Ovary (tissue), 9 donors: Measurements from ENCODE around the gene TTLL5. TPM values are rescaled to one million over a fixed set of nuclear protein-coding genes. Genes with fewer than 3 reads are reported as not detected.

Experiments
- DNase-seq, 5 donors: peaks; one replicate each; pipeline ENCODE4 v3.0.0-alpha.2; 2019 to 2020
- H3K27ac ChIP-seq, 2 donors: fragments of 200-600 bp; one replicate each; pipeline versions ENCODE4 v1.5.1 to v1.8.0; 2019 to 2022
- H3K27me3 ChIP-seq: fragments of 200-600 bp; one replicate; pipeline ENCODE4 v1.8.0; 2022
- H3K36me3 ChIP-seq: fragments of 200-600 bp; sonication (generic); one replicate; pipeline ENCODE4 v1.5.1; 2019
- H3K4me1 ChIP-seq: one replicate; pipeline ENCODE4 v1.8.1; 2013; ENCODE audit warnings: mild to moderate bottlenecking, moderate library complexity; ENCODE audit not compliant: insufficient read depth
- H3K4me3 ChIP-seq: fragments of 200-600 bp; sonication (generic); one replicate; pipeline ENCODE4 v1.5.1; 2017
- H3K9me3 ChIP-seq, 2 donors: fragments of 200-600 bp in 1 of 2; sonication (generic) in 1 of 2; one replicate each; pipeline versions ENCODE4 v1.5.1 to v1.8.1; 2013 to 2019; ENCODE audit warnings: mild to moderate bottlenecking in 1 of 2, moderate library complexity in 1 of 2
- CTCF ChIP-seq, 3 donors: fragments of 450-650 bp in 2 of 3; fragments of 200-600 bp in 1 of 3; IDR thresholded peaks; one replicate each; pipeline versions ENCODE4 v1.5.1 to v1.8.0; 2016 to 2022; ENCODE audit warnings: antibody characterized with exemption in 3 of 3, mild to moderate bottlenecking in 1 of 3
- EP300 ChIP-seq: sonication (generic); formaldehyde crosslinking; IDR thresholded peaks from one replicate; pipeline ENCODE4 v1.6.1; 2017; ENCODE audit warnings: antibody characterized with exemption
- POLR2A ChIP-seq: fragments of 450-650 bp; IDR thresholded peaks from one replicate; pipeline ENCODE4 v1.6.1; 2017; ENCODE audit warnings: antibody characterized with exemption, mild to moderate bottlenecking, moderate library complexity
- WGBS, 3 donors: extraction: QIAGEN DNeasy Blood & Tissue Kit in 1 of 3; methylation state at CpG; one replicate each; pipeline versions ENCODE4 v1.1.5 to v1.1.7; 2013 to 2017; 5-methylcytosine and 5-hydroxymethylcytosine counted together
- intact Hi-C, 4 donors: fragments of 100-400 bp; cut with DNase I; formaldehyde crosslinking; loops; one replicate each; pipeline versions ENCODE4 v1.11.0 to v1.15.1; 2022 to 2023
- polyA plus RNA-seq, 2 donors: library from polyadenylated mRNA; stranded (reverse); fragments of 200-250 nt in 1 of 2; fragments of 350-450 nt in 1 of 2; fragmentation: Illumina TruSeq in 1 of 2; extraction: RNeasy Lipid Tissue Mini Kit (QIAGEN cat#74804) in 1 of 2; gene quantifications; one replicate each; pipeline ENCODE4 v1.2.3, GENCODE V29; 2013 to 2014
- total RNA-seq, 7 donors: library from RNA; depleted of rRNA in 2 of 7; stranded (reverse); fragments of >200 nt in 2 of 7; fragmentation: NEBNext Ultra II Directional in 3 of 7; extraction: Animal tissue kit (Norgen Biotek cat#: 25700) in 3 of 7; gene quantifications; one replicate each; pipeline versions ENCODE4 v1.1.0 to v1.2.4, GENCODE V29; 2016 to 2023
- donor health status: DM: no; HTN: no; CAD: no; lungs with moderate emphysema.
- donor health status: DM: no; HTN: no; CAD: no.
- donor health status: Bipolar disorder and iron deficiency.
- donor health status: DM: yes; HTN: yes; CAD: no.
- donor health status: DM: no; HTN: no; CAD: no.
- donor health status: DM: yes; HTN: yes; CAD: no.

TTLL5 gene
- total and polyA plus RNA-seq, 9 donors, result 11.0 to 34.9 (median 27.3) TPM

- H3K4me1 ChIP-seq, result no peaks in the 10 kb centered on the region
- no peak overlapping the region for H3K27ac ChIP-seq
- H3K4me3 ChIP-seq, result no peak overlapping the region
- intact Hi-C loops, result loop anchor here in 1 of 4 donors (10.0 kb wide), 1 partner anchor 191 kb away; the partner anchor contains the start of genes IFT43 and TGFB3
- 50 to 55% (median 54%) methylated on average over 2 of the region's 2 CpGs for WGBS, 3 donors
- no peak for DNase-seq
- H3K9me3 ChIP-seq, result no peaks in the 10 kb centered on the region
- no peak for TF ChIP-seq POLR2A
- TF ChIP-seq EP300, result no peak
- TF ChIP-seq CTCF (IDR thresholded peaks at IDR 0.05), result no peak
- H3K27me3 ChIP-seq, result no peaks in the 10 kb centered on the region
- H3K36me3 ChIP-seq, result no peaks in the 10 kb centered on the region
Observed at GRCh38 chr14:75793806-75794205, 132.8 kb downstream of the TTLL5 start.

DNA sequence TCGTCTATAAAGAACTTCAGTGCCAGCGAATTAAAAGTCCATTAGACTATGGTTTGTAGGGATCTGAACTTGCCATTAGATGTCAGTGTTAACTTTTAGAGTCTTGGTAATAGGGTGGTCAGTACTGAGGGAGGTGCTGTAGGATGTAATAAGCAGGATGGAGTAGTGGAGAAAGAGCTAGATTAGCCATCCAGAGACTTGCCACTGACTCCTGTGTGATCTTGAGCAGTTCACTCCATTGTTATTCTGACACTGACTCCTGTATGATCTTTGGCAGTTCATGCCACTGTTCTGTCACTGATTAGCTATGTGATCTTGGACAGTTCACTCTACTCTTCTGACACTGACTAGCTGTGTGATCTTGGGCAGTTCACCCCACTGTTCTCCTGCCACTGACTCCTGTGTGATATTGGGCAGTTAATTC is 133.6 kb downstream of the TTLL5 start:
- Histone ChIP-seq H3K4me1 (no peaks in the 10 kb centered on the region), H3K36me3 (no peaks in the 10 kb centered on the region), H3K4me3 (no peak overlapping the region), H3K9me3 (no peaks in the 10 kb centered on the region), H3K27ac (no peak overlapping the region), H3K27me3 (no peaks in the 10 kb centered on the region)
- TF ChIP-seq CTCF (IDR thresholded peaks at IDR 0.05) (peak in 1 of 3 donors; percentile 19), EP300 (no peak), POLR2A (no peak)
- DNase-seq, result no peak
- intact Hi-C loops, result loop anchor here in 1 of 4 donors (10.0 kb wide), 1 partner anchor 190 kb away; the partner anchor contains the start of genes IFT43 and TGFB3
- 40 to 51% (median 42%) methylated on average over 2 of the region's 2 CpGs for WGBS, 3 donors

- Histone ChIP-seq H3K27ac (no peak overlapping the region), H3K36me3 (no peaks in the 10 kb centered on the region), H3K27me3 (no peaks in the 10 kb centered on the region), H3K4me1 (no peaks in the 10 kb centered on the region), H3K9me3 (no peaks in the 10 kb centered on the region), H3K4me3 (no peak overlapping the region)
- DNase-seq, result no peak
- TF ChIP-seq CTCF (IDR thresholded peaks at IDR 0.05) (no peak), EP300 (no peak), POLR2A (no peak)
- intact Hi-C loops, result no loop called here
- WGBS, 3 donors, result 95 to 97% (median 97%) methylated on average over 5 of the region's 5 CpGs
Observed at GRCh38 chr14:75800792-75801191, 139.7 kb downstream of the TTLL5 start.

GRCh38 chr14:75802486-75802885 is 141.4 kb downstream of the TTLL5 start:
- H3K27me3 ChIP-seq, result no peaks in the 10 kb centered on the region
- WGBS, 3 donors, result 98 to 100% (median 100%) methylated on average over 1 of the region's 1 CpG
- no peak for DNase-seq
- no peak overlapping the region for H3K27ac ChIP-seq
- no peak for TF ChIP-seq POLR2A
- TF ChIP-seq EP300, result no peak
- TF ChIP-seq CTCF (IDR thresholded peaks at IDR 0.05), result no peak
- intact Hi-C loops, result no loop called here
- H3K36me3 ChIP-seq, result no peaks in the 10 kb centered on the region
- no peak overlapping the region for H3K4me3 ChIP-seq
- peaks cover 2% of the 10 kb centered on the region for H3K4me1 ChIP-seq
- H3K9me3 ChIP-seq, result no peaks in the 10 kb centered on the region
